AG10803 (cell line): Measurements from ENCODE around the gene RARRES1.

Experiments
- DNase-seq: peaks from one replicate; pipeline ENCODE4 v3.0.0; 2010; ENCODE audit warnings: low read depth
- H3K4me3 ChIP-seq: 2 replicates; pipeline ENCODE4 v1.5.1; 2011; ENCODE audit warnings: mild to moderate bottlenecking, low read length, control low read depth
- CTCF ChIP-seq: conservative IDR thresholded peaks from 2 replicates; pipeline ENCODE4 v1.5.1; 2011; ENCODE audit warnings: mild to moderate bottlenecking, low read length, control low read depth, inconsistent platforms

The RARRES1 gene, protein sequence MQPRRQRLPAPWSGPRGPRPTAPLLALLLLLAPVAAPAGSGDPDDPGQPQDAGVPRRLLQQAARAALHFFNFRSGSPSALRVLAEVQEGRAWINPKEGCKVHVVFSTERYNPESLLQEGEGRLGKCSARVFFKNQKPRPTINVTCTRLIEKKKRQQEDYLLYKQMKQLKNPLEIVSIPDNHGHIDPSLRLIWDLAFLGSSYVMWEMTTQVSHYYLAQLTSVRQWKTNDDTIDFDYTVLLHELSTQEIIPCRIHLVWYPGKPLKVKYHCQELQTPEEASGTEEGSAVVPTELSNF

DNA sequence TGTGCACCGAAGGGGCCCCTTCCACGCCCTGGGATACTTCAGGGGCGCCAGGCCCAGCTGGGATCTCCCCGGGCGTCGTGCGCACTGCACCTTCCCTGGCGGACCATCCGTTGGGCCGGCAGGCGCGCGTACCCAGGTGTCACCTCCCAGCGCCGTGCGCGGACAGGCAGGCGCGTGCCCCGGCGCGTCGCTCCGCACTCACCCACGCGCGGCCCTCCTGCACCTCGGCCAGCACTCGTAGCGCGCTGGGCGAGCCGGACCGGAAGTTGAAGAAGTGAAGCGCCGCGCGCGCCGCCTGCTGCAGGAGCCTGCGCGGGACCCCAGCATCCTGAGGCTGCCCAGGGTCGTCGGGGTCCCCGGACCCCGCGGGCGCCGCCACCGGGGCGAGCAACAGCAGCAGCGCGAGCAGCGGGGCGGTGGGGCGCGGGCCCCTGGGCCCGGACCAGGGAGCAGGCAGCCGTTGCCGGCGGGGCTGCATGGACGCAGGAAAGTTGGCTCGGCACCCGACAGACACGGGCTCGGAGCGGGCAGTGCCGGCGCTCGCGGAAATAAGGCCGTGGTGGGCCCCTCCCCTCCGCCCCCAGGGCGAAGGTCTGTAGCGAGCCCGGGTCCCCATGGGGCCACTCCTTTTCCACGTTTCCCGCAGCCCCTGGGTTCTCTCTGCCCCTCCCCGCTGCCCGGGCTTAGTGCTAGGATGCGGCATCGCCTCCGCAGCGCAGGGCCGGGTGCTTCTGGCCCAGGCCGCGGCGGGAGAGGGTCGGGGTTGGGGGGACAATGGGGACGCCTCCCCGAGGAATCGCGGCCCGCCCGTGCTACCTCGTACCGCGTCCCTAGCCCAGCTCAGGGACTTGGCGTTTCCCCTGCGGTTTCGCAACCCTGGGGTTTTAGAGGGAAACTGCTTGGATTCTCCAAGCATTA lies at the start of gene RARRES1:
Gene RARRES1 (minus strand): TSS at position 520 of the 918 bp plus-strand sequence. CDS start 42 bp downstream, at position 478.
- TF ChIP-seq CTCF = no peak
- DNase-seq = peak; percentile 39
- H3K4me3 ChIP-seq = peak within 1 kb of the TSS; percentile 59

DNA sequence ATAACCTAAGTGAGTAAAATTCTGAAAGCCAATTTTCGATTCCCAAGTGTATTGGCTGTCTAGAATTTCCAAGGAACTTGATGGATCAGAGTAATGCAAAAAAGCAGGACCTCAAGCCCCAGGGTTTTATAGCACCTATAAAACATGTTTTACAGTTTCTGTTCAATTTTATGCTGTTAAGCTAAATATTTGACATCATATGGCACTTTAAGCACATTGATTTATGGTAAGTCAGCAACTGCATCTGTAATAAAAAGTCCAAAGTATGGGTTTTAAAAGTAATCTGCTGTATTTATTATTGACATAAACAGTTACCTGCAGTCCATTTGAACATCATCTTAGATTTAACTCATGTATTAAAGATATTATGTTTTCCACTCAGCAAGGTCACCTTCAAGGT lies 49.6 kb upstream of the RARRES1 start:
- H3K4me3 ChIP-seq = no peak overlapping the region
- no peak for TF ChIP-seq CTCF
- no peak for DNase-seq

DNA sequence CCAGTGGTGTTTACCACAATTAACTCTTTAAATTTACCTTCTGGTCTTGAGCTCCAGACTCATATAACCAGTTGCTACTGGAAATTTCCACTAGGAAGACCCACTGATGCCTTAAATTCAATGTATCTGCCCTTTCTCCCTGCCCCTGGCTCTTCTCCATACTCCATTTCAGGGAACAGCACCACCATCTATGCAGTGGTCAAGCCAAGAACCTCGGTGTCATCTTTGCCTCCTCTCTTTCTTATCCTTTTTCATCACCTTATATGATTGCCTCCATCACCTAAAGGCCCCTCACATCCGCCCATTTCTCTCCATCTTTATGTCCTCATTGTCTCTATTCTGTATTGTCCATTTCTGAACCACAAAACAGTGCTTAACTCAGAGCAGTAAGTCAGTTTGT lies 48.9 kb upstream of the RARRES1 start:
- no peak overlapping the region for H3K4me3 ChIP-seq
- DNase-seq = no peak
- no peak for TF ChIP-seq CTCF

DNA sequence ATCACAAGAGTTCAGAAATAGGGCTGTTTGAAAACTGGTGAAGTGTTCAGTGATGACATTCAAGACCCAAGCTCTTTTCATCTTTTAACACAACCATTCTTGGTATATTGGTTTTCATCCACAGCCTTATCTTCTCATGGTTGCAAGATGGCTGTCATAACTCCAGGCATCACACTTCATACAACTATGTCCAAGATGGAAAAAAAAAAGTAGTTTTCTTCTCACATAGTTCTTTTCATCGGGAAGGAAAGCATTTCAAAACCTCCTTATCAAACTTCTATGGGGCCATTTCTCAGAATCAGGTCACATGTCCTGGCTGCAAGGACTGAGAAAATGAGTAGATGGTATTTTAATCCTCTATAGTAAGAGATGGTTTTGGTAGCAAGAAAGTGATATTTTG lies 48.5 kb upstream of the RARRES1 start:
- no peak for DNase-seq
- TF ChIP-seq CTCF = no peak
- H3K4me3 ChIP-seq = no peak overlapping the region

DNA sequence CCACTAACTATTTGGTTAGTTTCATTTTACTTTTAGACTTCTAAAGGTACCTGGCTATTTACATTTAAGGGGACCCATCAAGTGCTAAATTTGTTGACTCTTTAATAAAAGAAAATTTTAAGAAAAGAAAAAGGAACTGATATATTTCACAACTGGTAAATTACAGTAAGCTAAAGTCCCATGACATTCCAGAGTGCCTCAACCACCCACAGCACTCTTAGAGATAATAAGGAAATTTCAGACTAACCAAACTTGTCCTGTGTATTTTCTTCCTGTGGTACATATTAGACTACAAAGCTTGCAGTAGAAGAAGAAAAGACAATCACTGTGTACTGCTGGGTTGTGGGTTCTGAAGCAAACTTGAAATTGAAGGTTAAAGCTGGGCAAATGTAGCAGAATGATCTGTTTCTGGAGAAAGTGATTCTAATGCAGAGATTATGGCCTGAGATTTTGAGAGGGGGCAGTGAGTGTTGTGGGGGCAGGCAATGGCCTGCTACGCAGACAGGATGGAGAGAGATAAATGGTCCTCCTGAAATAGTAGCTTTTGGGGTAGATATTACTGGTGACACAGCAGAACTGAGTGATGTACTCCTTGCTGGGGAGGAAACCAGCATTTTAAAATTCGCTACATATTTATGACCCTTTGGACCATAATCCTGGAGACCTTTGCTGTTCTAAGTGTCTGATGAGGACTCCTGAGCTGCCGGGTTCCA lies 45.1 kb upstream of the RARRES1 start:
- H3K4me3 ChIP-seq = no peak overlapping the region
- no peak for DNase-seq
- no peak for TF ChIP-seq CTCF

- no peak for TF ChIP-seq CTCF
- H3K4me3 ChIP-seq = no peak overlapping the region
- no peak for DNase-seq
These were observed 44.3 kb upstream of the RARRES1 start for GRCh38 chr3:158776531-158776930.
